Endothelial cell (in vitro differentiated cells): ENCODE data around the gene ZDHHC21. TPM values are rescaled to one million over a fixed set of nuclear protein-coding genes. Genes with fewer than 3 reads are reported as not detected.

ENCODE experiments used
- DNase-seq: peaks from one replicate; pipeline ENCODE4 v3.0.0; 2021; ENCODE audit warnings: low spot score
- H3K27ac Mint-ChIP-seq: one replicate; pipeline ENCODE4 v1.8.0; 2021; ENCODE audit warnings: mixed read lengths, inconsistent platforms; ENCODE audit not compliant: unreplicated experiment
- H3K27me3 Mint-ChIP-seq: one replicate; pipeline ENCODE4 v1.8.0; 2021; ENCODE audit warnings: mild to moderate bottlenecking, moderate library complexity, mixed read lengths, inconsistent platforms; ENCODE audit not compliant: unreplicated experiment
- H3K36me3 Mint-ChIP-seq: one replicate; pipeline ENCODE4 v1.8.0; 2021; ENCODE audit warnings: mild to moderate bottlenecking, low read depth, mixed read lengths, inconsistent platforms; ENCODE audit not compliant: unreplicated experiment
- H3K4me1 Mint-ChIP-seq: one replicate; pipeline ENCODE4 v1.8.0; 2021; ENCODE audit warnings: mild to moderate bottlenecking, mixed read lengths, inconsistent platforms; ENCODE audit not compliant: unreplicated experiment
- H3K4me3 Mint-ChIP-seq: one replicate; pipeline ENCODE4 v1.8.0; 2021; ENCODE audit warnings: mild to moderate bottlenecking, mixed read lengths, inconsistent platforms; ENCODE audit not compliant: unreplicated experiment
- H3K9me3 Mint-ChIP-seq: one replicate; pipeline ENCODE4 v1.8.0; 2021; ENCODE audit warnings: mixed read lengths, inconsistent platforms; ENCODE audit not compliant: unreplicated experiment
- total RNA-seq: library from RNA; stranded (reverse); fragmentation: NEBNext Ultra II Directional; extraction: Animal tissue kit (Norgen Biotek cat#: 25700); gene quantifications from one replicate; pipeline ENCODE4 v1.2.1, GENCODE V29; 2021; ENCODE audit not compliant: unreplicated experiment
- TF ChIP-seq, protein P1 (sequence below): fragments of 200-600 bp; sonication (generic); IDR thresholded peaks from one replicate; pipeline ENCODE4 v1.5.0; 2021; ENCODE audit warnings: antibody characterized with exemption; ENCODE audit not compliant: unreplicated experiment

Gene ZDHHC21
- total RNA-seq, 1 donor from 2014 or later: 16.5 TPM

DNA sequence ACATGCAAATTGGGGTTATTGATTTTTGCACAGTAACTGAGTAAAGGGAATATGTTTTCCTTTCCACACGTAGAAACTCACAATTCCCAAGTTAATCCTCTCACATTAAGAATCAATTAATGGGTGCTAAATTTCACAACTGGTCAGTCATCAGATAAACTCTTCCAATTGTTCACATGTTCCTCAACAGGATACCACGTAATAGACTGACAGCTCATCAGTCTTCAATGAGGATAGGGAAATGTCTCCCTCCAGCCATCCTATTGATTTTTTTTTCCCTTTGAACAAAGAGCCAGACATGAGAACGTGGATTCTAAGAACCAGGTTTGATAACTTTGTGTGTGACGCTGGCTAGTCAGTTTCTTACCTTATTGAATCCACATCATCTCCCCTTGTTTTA lies 30.1 kb upstream of the ZDHHC21 start:
- no peak overlapping the region for H3K27ac Mint-ChIP-seq
- TF ChIP-seq, protein P1, sequence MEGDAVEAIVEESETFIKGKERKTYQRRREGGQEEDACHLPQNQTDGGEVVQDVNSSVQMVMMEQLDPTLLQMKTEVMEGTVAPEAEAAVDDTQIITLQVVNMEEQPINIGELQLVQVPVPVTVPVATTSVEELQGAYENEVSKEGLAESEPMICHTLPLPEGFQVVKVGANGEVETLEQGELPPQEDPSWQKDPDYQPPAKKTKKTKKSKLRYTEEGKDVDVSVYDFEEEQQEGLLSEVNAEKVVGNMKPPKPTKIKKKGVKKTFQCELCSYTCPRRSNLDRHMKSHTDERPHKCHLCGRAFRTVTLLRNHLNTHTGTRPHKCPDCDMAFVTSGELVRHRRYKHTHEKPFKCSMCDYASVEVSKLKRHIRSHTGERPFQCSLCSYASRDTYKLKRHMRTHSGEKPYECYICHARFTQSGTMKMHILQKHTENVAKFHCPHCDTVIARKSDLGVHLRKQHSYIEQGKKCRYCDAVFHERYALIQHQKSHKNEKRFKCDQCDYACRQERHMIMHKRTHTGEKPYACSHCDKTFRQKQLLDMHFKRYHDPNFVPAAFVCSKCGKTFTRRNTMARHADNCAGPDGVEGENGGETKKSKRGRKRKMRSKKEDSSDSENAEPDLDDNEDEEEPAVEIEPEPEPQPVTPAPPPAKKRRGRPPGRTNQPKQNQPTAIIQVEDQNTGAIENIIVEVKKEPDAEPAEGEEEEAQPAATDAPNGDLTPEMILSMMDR: no peak
- H3K9me3 Mint-ChIP-seq: no peaks in the 10 kb centered on the region
- H3K36me3 Mint-ChIP-seq: no peaks in the 10 kb centered on the region
- DNase-seq: no peak
- peaks cover 19% of the 10 kb centered on the region for H3K4me1 Mint-ChIP-seq
- H3K4me3 Mint-ChIP-seq: peak overlapping the region; percentile 22
- H3K27me3 Mint-ChIP-seq: no peaks in the 10 kb centered on the region

DNA sequence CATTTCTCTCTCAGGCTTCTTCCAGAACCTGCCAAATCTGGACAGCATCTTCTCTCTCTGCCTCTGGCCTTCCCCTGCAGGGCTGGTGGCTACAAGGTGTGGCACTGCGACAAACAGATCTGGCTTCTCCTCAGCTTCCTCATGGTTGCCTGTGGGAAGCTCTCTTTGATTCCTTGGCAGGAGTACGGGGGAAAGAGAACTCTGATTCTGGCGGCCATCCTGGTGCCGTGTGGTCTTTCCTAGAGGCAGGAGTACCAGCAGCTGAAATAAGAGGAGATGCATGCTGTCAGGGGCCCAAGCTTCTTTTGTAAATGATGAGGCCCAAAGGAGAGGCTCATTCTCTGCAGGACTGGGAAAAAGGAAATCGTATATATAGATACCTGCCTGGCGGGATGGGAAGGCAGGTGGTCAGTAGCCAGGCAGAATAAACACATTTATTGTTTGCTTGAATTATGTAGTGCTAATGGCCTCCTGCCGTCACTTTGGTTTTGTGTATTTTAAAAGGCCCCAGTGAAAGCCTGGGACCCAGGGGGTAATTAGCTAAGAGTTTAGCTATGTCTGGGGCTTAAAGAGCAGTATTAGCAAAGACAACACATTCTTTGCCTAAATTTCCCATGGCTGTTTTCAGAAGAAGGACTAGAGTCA lies 29.3 kb upstream of the ZDHHC21 start, which contains the start of gene CER1:
Gene CER1 (minus strand): TSS at position 343 of the 645 bp plus-strand sequence. CDS start 61 bp downstream, at position 282.
- H3K4me3 Mint-ChIP-seq: peak within 1 kb of the TSS; percentile 22
- H3K9me3 Mint-ChIP-seq: no peaks in the 10 kb centered on the region
- DNase-seq: no peak
- no peaks in the 10 kb centered on the region for H3K27me3 Mint-ChIP-seq
- peaks cover 19% of the 10 kb centered on the region for H3K4me1 Mint-ChIP-seq
- H3K27ac Mint-ChIP-seq: no peak within 1 kb of the TSS
- TF ChIP-seq, protein P1: no peak
- H3K36me3 Mint-ChIP-seq: no peaks in the 10 kb centered on the region

DNA sequence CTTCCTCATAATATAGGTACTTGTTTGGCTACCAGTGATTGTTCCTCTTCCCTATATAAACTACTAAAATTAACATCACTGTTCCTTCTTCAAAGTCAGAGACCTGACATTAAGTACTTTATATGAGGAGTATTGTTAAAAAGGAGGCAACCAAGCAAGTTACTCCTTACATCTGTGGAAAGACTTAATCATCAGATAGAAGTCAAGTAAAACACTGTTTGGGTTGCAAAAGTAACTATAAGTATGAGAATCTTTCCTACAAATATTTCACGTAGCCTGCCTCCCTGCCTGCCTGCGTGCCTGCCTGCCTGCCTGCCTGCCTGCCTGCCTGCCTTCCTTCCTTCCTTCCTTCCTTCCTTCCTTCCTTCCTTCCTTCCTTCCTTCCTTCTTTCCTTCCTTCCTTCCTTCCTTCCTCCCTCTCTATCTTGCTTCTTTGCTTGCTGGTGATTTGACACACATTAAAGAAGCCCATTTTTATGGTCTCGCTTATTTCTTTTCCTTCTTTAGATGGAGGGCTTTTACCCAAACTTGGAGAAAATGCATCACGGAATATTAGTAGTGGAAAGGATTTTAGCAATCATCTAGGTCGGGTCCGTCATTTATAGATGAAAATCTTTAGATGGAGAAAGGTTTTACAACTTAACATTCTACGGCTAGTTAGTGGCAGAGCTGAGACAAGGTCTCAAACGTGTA lies 26.1 kb upstream of the ZDHHC21 start:
- Mint-ChIP-seq H3K4me1 (peaks cover 19% of the 10 kb centered on the region), H3K4me3 (no peak overlapping the region), H3K27ac (no peak overlapping the region), H3K9me3 (no peaks in the 10 kb centered on the region), H3K36me3 (no peaks in the 10 kb centered on the region), H3K27me3 (no peaks in the 10 kb centered on the region)
- DNase-seq: no peak
- TF ChIP-seq, protein P1: no peak

DNA sequence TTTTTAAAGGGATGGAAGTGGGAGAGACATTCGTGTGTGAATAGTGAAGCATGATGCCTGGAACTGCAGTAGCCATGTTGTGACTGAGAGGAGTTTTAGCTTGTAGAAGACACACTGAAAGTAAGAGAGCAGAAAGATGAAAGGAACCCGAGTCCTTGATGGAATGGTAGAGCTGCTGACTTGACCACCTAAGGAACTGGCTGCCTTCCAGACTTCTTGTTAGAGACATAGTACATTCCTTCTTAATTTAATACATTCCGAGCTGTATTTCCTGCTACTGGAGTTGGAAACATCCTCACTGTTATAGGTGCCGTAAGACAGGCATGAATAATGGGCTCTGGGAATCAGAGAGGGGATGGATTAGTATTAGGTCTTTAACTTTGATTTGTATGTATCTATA lies 21.9 kb upstream of the ZDHHC21 start:
- Mint-ChIP-seq H3K4me3 (no peak overlapping the region), H3K27me3 (no peaks in the 10 kb centered on the region), H3K36me3 (no peaks in the 10 kb centered on the region), H3K27ac (no peak overlapping the region), H3K9me3 (no peaks in the 10 kb centered on the region), H3K4me1 (peaks cover 3% of the 10 kb centered on the region)
- no peak for DNase-seq
- TF ChIP-seq, protein P1: no peak

DNA sequence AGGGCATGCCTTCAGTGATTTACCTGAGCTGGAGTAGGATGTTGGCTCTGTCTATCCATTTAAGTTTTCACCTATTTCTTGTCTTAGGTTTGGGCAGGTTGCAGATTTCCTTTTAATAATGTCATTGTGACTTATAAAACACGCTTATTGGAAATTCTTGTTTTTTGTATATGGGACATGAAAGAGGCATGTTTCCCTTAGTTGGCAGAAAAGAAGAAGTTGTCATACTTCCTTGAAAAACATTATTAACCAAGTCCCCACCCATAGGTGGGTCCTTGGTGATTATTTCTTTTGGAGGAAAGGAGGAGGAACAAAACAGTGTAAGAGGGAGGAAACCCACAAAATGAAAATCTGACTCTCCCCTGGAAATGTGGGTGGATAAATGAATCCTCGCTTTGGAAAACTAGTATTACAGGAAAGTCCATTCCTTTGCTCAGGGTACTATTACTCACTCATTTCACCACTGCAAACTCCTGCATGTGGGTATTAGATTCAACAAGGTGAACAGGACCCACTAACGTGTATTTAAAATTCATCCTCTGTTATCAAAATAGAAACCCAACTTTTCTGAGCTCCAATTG lies 20.0 kb upstream of the ZDHHC21 start:
- H3K27ac Mint-ChIP-seq: no peak overlapping the region
- no peaks in the 10 kb centered on the region for H3K36me3 Mint-ChIP-seq
- no peak overlapping the region for H3K4me3 Mint-ChIP-seq
- H3K27me3 Mint-ChIP-seq: no peaks in the 10 kb centered on the region
- H3K9me3 Mint-ChIP-seq: no peaks in the 10 kb centered on the region
- no peak for DNase-seq
- TF ChIP-seq, protein P1: no peak
- H3K4me1 Mint-ChIP-seq: no peaks in the 10 kb centered on the region
